Activated CD8-positive, alpha-beta T cell treated with anti-CD3 and anti-CD28 coated beads, Interleukin-2, amount 10 ng/mL, durations not matched to agents 7 days and 5 days (primary cell): ENCODE data around the gene DUSP16. TPM values are rescaled to one million over a fixed set of nuclear protein-coding genes. Genes with fewer than 3 reads are reported as not detected.

ENCODE experiments used
- ATAC-seq: fragments of 150-1000 bp; cut with Tn5 transposase; one replicate; pipeline ENCODE4 v1.10.0; 2021; ENCODE audit warnings: moderate library complexity
- CTCF ChIA-PET: fragments of 350-600 bp; sonication (Branson Sonifier 250); formaldehyde crosslinking; loops from one replicate; lab custom pipeline; 2021; ENCODE audit warnings: antibody characterized with exemption; lab: Charles Lee
- POLR2A ChIA-PET: fragments of 350-600 bp; sonication (Branson Sonifier 250); formaldehyde crosslinking; loops from one replicate; lab custom pipeline; 2021; ENCODE audit warnings: antibody characterized with exemption; lab: Charles Lee
- DNase-seq: peaks from one replicate; pipeline ENCODE4 v3.0.0-alpha.2; 2020
- H3K27ac Mint-ChIP-seq: one replicate; pipeline ENCODE4 v1.8.0; 2021; ENCODE audit warnings: mild to moderate bottlenecking, mixed read lengths
- H3K27me3 Mint-ChIP-seq: one replicate; pipeline ENCODE4 v1.8.0; 2021; ENCODE audit warnings: low read depth, mixed read lengths
- H3K36me3 Mint-ChIP-seq: one replicate; pipeline ENCODE4 v1.8.0; 2021; ENCODE audit warnings: low read depth, mixed read lengths
- H3K4me1 Mint-ChIP-seq: one replicate; pipeline ENCODE4 v1.8.0; 2021; ENCODE audit warnings: low read depth, mixed read lengths
- H3K4me3 Mint-ChIP-seq: one replicate; pipeline ENCODE4 v1.8.0; 2021; ENCODE audit warnings: mild to moderate bottlenecking, mixed read lengths
- H3K9me3 Mint-ChIP-seq: one replicate; pipeline ENCODE4 v1.8.0; 2022; ENCODE audit warnings: mixed read lengths; ENCODE audit not compliant: insufficient read depth
- total RNA-seq, 2 experiments: library from RNA; stranded (reverse); gene quantifications; one replicate each; pipeline ENCODE4 v1.2.3, GENCODE V29; 2021

DUSP16 gene
- total RNA-seq, 2 experiments from 2014 or later, result 17.4 to 19.0 TPM

DNA sequence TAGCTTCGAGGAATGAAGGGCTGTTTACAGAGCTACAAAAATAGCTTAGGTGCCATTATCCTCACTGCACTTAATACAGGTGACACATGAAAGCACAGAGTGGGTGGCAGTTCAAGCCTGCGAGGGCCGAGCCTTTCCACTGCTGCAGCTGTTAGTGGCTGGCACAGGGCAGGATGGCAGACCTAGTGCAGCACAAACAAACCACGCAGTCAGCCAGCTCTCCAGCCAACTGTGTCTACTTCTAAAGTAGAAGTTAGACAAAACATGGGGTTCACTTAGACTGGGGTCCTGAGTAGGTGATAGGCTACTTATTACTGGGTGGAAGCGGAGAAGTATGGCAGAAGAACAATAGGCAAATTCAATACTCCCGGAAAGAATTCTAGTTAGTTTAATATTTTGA, 95.4 kb downstream of the DUSP16 start:
- H3K36me3 Mint-ChIP-seq, result peaks cover 53% of the 10 kb centered on the region

DNA sequence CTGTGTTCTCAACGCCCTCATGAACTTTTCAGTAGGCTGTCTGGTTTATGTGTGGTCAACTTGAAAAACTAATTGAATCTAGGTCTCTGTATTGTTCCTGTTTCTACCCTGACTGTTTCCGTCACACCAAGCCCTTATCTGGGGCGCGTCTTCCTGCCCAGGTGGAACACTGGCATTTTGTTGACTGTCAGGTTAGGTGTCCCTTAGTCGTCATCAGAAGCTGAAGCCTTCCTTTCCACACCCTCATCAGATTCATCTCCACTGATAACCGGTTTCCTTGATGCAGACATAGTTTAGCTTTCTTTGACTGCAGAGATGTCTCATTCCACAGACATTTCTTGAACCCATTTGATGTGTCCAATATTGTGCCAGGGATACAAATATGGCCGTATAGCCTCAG, 96.5 kb downstream of the DUSP16 start:
- Mint-ChIP-seq H3K4me1 (peaks cover 67% of the 10 kb centered on the region), H3K4me3 (peak overlapping the region; percentile 24), H3K27ac (peak overlapping the region; percentile 82), H3K27me3 (no peaks in the 10 kb centered on the region), H3K36me3 (peaks cover 48% of the 10 kb centered on the region), H3K9me3 (no peaks in the 10 kb centered on the region)
- ChIA-PET POLR2A (interaction anchor here (0.6 to 4.3 kb wide), 16 partner anchors 9 to 353 kb away, joined by 3 to 43 read pairs (median 4); partner anchors contain the start of gene BORCS5), CTCF (interaction anchor here (0.7 to 2.5 kb wide), 13 partner anchors 9 to 271 kb away, joined by 3 to 19 read pairs (median 5); no protein-coding TSS in a partner anchor)
- ATAC-seq (peak; percentile 59), DNase-seq (peak; percentile 53)

More for the DNA sequence above, 95.4 kb downstream of the DUSP16 start:
- peak overlapping the region; percentile 31 for H3K27ac Mint-ChIP-seq
- peak; percentile 40 for ATAC-seq
- CTCF ChIA-PET, result interaction anchor here (0.8 to 2.5 kb wide), 8 partner anchors 7 to 270 kb away, joined by 3 to 19 read pairs (median 4); no protein-coding TSS in a partner anchor
- no peaks in the 10 kb centered on the region for H3K9me3 Mint-ChIP-seq
- no peaks in the 10 kb centered on the region for H3K27me3 Mint-ChIP-seq
- POLR2A ChIA-PET, result interaction anchor here (1.0 to 4.3 kb wide), 7 partner anchors 8 to 249 kb away, joined by 5 to 43 read pairs (median 6); partner anchors contain the start of gene BORCS5
- peaks cover 65% of the 10 kb centered on the region for H3K4me1 Mint-ChIP-seq
- DNase-seq, result no peak
- no peak overlapping the region for H3K4me3 Mint-ChIP-seq

DNA sequence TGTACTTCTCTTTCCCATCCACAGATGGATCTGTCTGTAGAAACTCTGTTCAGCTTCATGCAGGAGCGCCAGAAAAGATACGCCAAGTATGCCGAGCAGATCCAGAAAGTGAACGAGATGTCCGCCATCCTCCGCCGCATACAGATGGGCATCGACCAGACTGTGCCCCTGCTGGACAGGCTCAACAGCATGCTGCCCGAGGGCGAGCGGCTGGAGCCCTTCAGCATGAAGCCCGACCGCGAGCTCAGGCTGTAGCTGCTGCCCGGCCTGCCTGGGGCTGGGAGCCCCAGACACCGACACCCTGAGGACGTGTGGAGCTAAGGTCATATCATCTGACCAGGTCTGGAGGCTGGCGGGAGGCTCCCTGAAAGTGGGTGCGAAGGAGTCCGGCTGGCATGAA, 97.1 kb downstream of the DUSP16 start:
- Mint-ChIP-seq H3K4me3 (no peak overlapping the region), H3K27ac (no peak overlapping the region), H3K4me1 (peaks cover 64% of the 10 kb centered on the region), H3K27me3 (no peaks in the 10 kb centered on the region), H3K9me3 (no peaks in the 10 kb centered on the region), H3K36me3 (peaks cover 43% of the 10 kb centered on the region)
- ATAC-seq (no peak), DNase-seq (no peak)
- ChIA-PET CTCF (interaction anchor here (0.8 to 2.5 kb wide), 9 partner anchors 9 to 94 kb away, joined by 3 to 19 read pairs (median 5); no protein-coding TSS in a partner anchor), POLR2A (interaction anchor here (0.6 to 4.3 kb wide), 11 partner anchors 9 to 271 kb away, joined by 3 to 43 read pairs (median 3); no protein-coding TSS in a partner anchor)

DNA sequence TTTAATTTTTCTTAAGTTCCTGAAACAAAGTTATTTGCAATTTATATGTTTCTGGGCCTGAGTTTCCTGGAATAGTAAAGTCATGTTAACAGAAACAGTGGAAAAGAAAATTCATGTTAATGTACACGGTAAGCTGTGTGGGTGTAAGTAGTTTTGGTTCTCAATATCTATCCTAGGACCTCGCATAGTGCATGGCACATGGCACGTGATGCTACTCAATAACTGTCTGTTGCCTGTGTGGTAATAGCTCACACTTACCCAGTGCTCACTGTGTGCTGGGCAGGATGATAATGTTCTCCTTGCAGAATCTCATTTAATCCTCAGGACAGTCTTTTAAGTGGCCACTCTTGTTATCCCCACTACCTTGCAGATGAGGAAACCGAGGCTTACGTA, 100.7 kb downstream of the DUSP16 start:
- Mint-ChIP-seq H3K9me3 (no peaks in the 10 kb centered on the region), H3K4me1 (peaks cover 42% of the 10 kb centered on the region), H3K27ac (peak overlapping the region; percentile 19), H3K27me3 (no peaks in the 10 kb centered on the region), H3K36me3 (peaks cover 12% of the 10 kb centered on the region), H3K4me3 (no peak overlapping the region)
- no peak for ATAC-seq
- DNase-seq, result no peak
- ChIA-PET CTCF (interaction anchor here (1.0 to 2.0 kb wide), 5 partner anchors 9 to 77 kb away, joined by 3 to 6 read pairs (median 4); no protein-coding TSS in a partner anchor), POLR2A (interaction anchor here (1.0 to 1.7 kb wide), 7 partner anchors 10 to 101 kb away, joined by 3 to 12 read pairs (median 4); partner anchors contain the start of gene DUSP16)

DNA sequence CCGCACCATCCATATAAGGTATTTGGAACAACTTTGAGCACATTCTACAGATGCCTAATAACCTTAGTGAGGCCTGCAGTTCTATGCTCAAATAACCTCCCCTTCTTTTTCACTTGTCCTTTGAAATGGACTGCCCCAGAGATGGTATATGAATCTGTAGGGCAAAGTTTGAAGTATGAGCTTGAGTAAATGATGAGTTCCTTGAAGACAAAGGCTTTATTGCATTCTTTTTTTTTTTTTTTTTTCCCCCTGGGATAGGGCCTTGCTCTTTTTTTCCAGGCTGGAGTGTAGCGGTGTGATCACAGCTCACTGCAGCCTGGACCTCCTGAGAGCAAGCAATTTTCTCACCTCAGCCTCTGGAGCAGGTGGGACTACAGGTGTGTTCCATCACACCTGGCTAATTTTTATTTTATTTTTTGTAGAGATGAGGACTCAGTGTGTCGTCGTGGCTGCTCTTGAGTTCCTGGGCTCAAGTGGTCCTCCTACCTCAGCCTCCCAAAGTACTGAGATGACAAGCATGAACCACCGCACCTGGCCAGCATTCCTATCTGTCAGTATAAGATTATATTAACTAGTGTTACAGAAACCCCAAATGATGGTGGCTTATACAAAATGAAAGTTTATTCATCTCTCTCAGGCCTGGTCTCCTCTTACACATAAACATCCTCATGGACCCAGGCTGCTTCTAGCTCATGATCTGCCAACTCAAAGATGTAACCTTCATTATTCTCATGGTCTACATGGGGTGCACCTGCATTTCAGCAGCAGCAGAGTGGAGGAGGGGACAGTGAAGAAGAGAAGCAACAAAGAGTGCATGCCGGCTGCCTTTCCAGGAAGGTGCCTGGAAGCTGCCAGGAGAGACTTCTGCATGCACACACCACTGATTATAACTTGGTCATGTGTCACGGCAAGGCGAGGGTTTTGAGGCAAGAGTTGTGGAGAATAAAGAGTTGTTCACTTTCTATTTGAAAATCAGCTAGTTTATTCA, 101.4 kb downstream of the DUSP16 start:
- POLR2A ChIA-PET, result interaction anchor here (0.6 to 1.7 kb wide), 9 partner anchors 11 to 102 kb away, joined by 3 to 12 read pairs (median 3); partner anchors contain the start of gene DUSP16
- CTCF ChIA-PET, result interaction anchor here (1.0 to 2.0 kb wide), 5 partner anchors 9 to 76 kb away, joined by 3 to 6 read pairs (median 4); no protein-coding TSS in a partner anchor
- Mint-ChIP-seq H3K36me3 (peaks cover 11% of the 10 kb centered on the region), H3K4me1 (peaks cover 42% of the 10 kb centered on the region), H3K27me3 (no peaks in the 10 kb centered on the region), H3K4me3 (no peak overlapping the region), H3K9me3 (no peaks in the 10 kb centered on the region), H3K27ac (peak overlapping the region; percentile 30)
- DNase-seq (no peak), ATAC-seq (no peak)

DNA sequence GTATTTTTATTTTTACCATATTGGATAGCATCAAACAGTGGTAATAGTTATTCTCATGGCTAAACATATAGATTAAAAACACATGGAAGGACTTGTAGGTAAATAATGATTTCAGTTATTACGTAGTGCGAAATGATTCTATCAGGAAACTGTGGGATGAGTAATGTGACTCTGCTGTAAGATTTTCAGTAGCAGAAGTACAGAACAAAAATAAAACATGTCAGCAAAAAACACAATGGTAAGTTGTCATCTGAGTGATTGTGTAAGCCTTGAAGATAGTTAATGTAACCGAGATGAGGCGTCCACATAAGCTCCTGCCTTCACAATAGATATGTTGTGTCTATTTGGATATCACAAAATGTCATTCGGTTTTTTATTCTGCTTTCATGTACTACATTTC, 106.0 kb downstream of the DUSP16 start:
- ChIA-PET POLR2A (interaction anchor here (0.9 to 4.4 kb wide), 5 partner anchors 9 to 258 kb away, joined by 3 to 23 read pairs (median 9); no protein-coding TSS in a partner anchor), CTCF (interaction anchor here (0.7 to 4.1 kb wide), 8 partner anchors 9 to 80 kb away, joined by 3 to 24 read pairs (median 4); no protein-coding TSS in a partner anchor)
- ATAC-seq (peak; percentile 33), DNase-seq (no peak)
- Mint-ChIP-seq H3K4me1 (peaks cover 24% of the 10 kb centered on the region), H3K36me3 (peaks cover 7% of the 10 kb centered on the region), H3K4me3 (no peak overlapping the region), H3K9me3 (no peaks in the 10 kb centered on the region), H3K27me3 (no peaks in the 10 kb centered on the region), H3K27ac (peak overlapping the region; percentile 58)

DNA sequence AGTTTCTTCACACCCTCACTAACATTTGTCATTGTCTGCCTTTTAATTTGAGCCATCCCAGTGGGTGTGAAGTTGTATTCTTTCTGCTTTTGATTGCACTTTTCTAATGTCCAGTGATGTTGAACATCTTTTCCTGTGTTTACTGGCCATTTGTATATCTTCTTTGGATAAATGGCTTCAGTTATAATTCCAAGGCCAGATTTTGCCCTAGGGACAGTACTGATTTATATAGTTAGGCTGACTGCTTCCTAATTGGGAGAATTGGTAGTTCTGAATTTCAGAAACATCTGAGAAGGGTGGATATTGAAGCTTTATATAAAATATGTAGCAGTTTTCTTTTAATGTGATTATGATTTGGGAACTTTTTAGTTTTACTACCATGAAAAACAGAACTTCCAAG, 108.3 kb downstream of the DUSP16 start:
- no peaks in the 10 kb centered on the region for H3K9me3 Mint-ChIP-seq
- no peaks in the 10 kb centered on the region for H3K27me3 Mint-ChIP-seq
- H3K4me1 Mint-ChIP-seq, result peaks cover 16% of the 10 kb centered on the region
- H3K36me3 Mint-ChIP-seq, result peaks cover 7% of the 10 kb centered on the region
- ChIA-PET CTCF (interaction anchor here (0.6 to 4.1 kb wide), 4 partner anchors 8 to 20 kb away, joined by 3 to 24 read pairs (median 5); no protein-coding TSS in a partner anchor), POLR2A (interaction anchor here (4.4 kb wide), 1 partner anchor 13 kb away, joined by 23 read pairs; no protein-coding TSS in a partner anchor)
- ATAC-seq, result no peak
- H3K4me3 Mint-ChIP-seq, result no peak overlapping the region
- H3K27ac Mint-ChIP-seq, result no peak overlapping the region
- no peak for DNase-seq

DNA sequence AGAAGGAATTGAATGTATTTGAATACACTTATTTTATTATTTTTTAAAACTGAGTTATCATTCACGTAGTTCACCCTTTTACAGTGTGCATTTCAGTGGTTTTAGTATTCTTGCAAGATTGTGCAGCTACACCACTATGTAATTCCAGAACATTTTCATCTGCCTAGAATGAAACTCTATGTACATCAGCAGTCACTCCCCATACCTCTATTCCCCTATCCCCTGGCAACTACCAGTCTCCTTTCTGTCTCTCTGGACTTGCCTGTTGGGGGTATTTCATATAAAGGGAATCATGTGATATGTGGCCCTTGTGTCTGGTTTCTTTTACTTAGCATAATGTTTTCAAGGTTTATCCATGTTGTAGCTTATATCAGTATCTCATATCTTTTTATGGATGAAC, 109.0 kb downstream of the DUSP16 start:
- H3K4me3 Mint-ChIP-seq, result no peak overlapping the region
- no peak overlapping the region for H3K27ac Mint-ChIP-seq
- H3K36me3 Mint-ChIP-seq, result peaks cover 7% of the 10 kb centered on the region
- no peaks in the 10 kb centered on the region for H3K27me3 Mint-ChIP-seq
- ChIA-PET POLR2A (no interaction called here), CTCF (interaction anchor here (4.1 kb wide), 1 partner anchor 11 kb away, joined by 24 read pairs; no protein-coding TSS in a partner anchor)
- no peaks in the 10 kb centered on the region for H3K9me3 Mint-ChIP-seq
- peaks cover 16% of the 10 kb centered on the region for H3K4me1 Mint-ChIP-seq
- ATAC-seq (no peak), DNase-seq (no peak)

DNA sequence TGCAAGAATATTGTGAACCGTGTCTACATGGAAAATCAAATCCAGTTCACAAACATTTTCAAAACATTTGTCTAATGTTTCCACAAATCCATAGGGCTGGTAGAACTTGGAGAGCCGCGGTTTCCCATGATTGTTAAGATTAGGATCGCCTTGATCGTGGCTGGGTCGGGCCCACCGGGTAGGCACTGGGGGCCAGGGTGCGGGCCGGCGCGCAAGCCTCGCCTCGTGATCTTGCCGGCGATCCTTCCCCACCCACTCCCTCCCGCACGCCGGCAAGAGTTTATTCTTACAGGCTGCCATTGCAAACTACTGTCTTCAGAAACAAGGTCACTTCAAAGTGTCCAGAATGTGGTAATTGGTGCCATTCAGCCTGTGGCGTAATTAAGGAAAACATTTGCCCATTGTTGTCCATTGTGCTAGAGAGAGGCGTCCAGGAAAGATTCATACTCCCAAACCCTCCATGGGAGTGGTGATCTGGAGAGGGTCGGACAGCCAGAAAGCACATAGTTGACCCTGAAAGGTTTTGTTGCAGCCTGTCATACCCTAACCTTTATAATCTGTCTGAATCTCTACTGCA, 110.2 kb downstream of the DUSP16 start:
- no peak overlapping the region for H3K4me3 Mint-ChIP-seq
- H3K9me3 Mint-ChIP-seq, result no peaks in the 10 kb centered on the region
- no peaks in the 10 kb centered on the region for H3K27me3 Mint-ChIP-seq
- no peak for ATAC-seq
- ChIA-PET CTCF (interaction anchor here (0.6 kb wide), 1 partner anchor 13 kb away, joined by 3 read pairs; no protein-coding TSS in a partner anchor), POLR2A (interaction anchor here (1.1 kb wide), 1 partner anchor 10 kb away, joined by 4 read pairs; no protein-coding TSS in a partner anchor)
- peaks cover 10% of the 10 kb centered on the region for H3K4me1 Mint-ChIP-seq
- DNase-seq, result no peak
- no peak overlapping the region for H3K27ac Mint-ChIP-seq
- H3K36me3 Mint-ChIP-seq, result peaks cover 7% of the 10 kb centered on the region

DNA sequence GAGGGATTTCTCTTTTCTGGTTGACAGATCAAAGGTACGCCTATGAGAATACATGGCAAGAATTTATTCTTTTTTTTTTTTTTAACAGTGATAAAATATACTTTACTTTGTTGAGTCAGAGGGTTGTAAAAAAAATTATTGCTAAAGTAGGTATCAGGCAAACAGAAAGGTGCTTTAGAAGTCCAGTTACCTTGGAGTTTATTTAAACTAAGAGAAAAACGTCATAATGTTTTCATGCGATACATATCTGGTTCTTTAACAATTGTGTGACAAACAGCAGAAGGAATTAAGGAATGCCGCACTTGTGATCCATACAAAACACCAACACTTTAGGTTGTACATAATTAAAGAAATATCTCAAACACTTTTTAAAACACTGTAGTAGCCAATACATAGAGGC, 111.6 kb downstream of the DUSP16 start:
- ChIA-PET POLR2A (no interaction called here), CTCF (interaction anchor here (1.1 kb wide), 1 partner anchor 30 kb away, joined by 4 read pairs; no protein-coding TSS in a partner anchor)
- H3K9me3 Mint-ChIP-seq, result no peaks in the 10 kb centered on the region

More for the DNA sequence above, 111.6 kb downstream of the DUSP16 start:
- ATAC-seq, result no peak
- Mint-ChIP-seq H3K27me3 (no peaks in the 10 kb centered on the region), H3K36me3 (peaks cover 4% of the 10 kb centered on the region), H3K27ac (no peak overlapping the region), H3K4me3 (no peak overlapping the region), H3K4me1 (peaks cover 14% of the 10 kb centered on the region)
- DNase-seq, result no peak
